Measurements from ENCODE around the gene SPATA24. TPM values are rescaled to one million over a fixed set of nuclear protein-coding genes. Genes with fewer than 3 reads are reported as not detected.

SPATA24 gene
- 8.1 TPM for polyA plus RNA-seq (2012; ENCODE audit: insufficient read length, low read depth)

DNA sequence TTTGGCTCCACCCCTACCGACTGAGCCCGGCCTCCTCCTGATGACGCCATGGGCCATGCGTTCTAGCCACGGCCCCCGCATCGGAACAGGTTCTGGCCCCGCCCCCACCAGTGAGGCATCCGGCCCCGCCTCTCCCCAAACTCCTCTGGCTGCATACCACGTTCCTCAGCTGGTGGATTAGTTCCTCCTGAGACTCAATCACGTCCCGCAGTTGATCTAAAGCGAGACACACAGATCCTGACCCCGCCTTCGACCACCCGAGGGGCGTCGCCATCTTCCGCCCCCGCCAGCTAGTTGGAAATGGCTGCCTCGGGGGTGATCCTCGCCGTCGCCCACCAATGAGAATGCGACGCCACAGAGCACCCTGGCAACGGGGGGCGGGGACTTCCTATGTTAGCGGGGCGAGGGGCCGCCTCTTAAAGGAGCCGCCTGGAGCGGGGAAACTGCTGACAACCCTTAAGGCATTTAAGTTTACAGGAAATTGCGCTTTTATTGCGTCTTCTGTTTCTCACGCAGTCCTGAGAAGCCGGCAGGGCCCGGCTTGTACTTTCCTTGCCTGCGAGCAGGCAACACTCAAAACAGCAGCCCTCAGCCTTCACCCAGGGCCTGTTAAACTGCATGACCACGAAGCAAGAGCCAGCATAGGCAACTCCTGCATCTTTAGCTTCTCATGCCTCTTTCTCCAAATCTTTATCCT, at the start of gene SPATA24:
SPATA24 (minus strand) TSS at position 303 of the 697 bp plus-strand sequence; CDS start at position 274, 29 bp downstream.
- TF ChIP-seq TAF1 (IDR thresholded peaks at IDR 0.05; ENCODE audit: borderline replicate concordance, insufficient read depth, low read length) (peak; percentile 67; the same call in 1 of the 2 replicates), POLR2AphosphoS5 (IDR thresholded peaks at IDR 0.05; ENCODE audit: low read depth, low read length) (no peak)

DNA sequence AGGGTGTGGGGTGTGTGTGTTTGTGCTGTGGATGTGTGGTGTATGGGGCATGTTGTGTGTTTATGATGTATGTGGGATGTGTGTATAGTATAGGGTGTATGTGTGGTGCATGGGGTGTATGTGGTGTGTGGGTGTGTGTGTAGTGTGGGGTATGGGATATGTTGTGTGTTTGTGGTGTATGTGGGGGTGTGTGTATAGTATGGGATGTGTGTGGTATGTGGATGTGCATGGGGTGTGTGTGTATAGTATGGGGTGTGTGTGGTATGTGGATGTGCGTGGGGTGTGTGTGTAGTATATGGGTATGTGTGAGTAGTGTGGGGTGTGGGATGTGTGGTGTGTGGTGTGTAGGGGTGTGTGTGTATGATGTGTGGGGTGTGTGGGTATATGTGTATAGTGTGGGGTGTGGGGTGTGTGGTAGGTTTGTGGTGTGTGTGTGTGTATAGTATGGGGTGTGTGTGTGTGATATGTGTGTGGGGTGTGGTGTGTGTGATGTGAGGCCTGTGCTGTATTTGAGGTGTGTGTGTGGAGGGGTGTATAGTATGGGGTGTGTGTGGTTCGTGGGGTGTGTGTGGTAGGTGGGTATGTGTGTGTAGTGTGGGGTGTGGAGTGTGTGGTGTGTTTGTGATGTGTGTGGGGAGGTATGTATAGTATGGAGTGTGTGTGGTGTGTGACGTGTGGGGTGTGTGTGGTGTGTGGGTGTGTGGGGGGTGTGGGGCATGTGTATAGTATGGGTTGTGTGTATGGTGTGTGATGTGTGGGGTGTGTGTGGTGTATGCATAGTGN, 48.2 kb upstream of the SPATA24 start:
- TF ChIP-seq POLR2AphosphoS5 (IDR thresholded peaks at IDR 0.05; ENCODE audit: low read depth, low read length): no peak
- no peak for TF ChIP-seq SIN3A (IDR thresholded peaks at IDR 0.05; ENCODE audit: borderline replicate concordance, insufficient read depth, low read length)
- TF ChIP-seq TAF1 (IDR thresholded peaks at IDR 0.05; ENCODE audit: borderline replicate concordance, insufficient read depth, low read length): no peak
- no peak for TF ChIP-seq REST (IDR thresholded peaks at IDR 0.05; ENCODE audit: insufficient read depth in 1 of 2, low read depth in 2 of 2, low read length in 2 of 2)
- TF ChIP-seq FOXP2 (optimal IDR thresholded peaks at IDR 0.05; ENCODE audit: borderline replicate concordance, extremely low read depth, extremely low read length, insufficient read depth): no peak

GRCh38 chr5:139451176-139451575, 47.3 kb upstream of the SPATA24 start:
- TF ChIP-seq SIN3A (IDR thresholded peaks at IDR 0.05; ENCODE audit: borderline replicate concordance, insufficient read depth, low read length) (no peak), TAF1 (IDR thresholded peaks at IDR 0.05; ENCODE audit: borderline replicate concordance, insufficient read depth, low read length) (no peak), REST (IDR thresholded peaks at IDR 0.05; ENCODE audit: insufficient read depth in 1 of 2, low read depth in 2 of 2, low read length in 2 of 2) (no peak), FOXP2 (optimal IDR thresholded peaks at IDR 0.05; ENCODE audit: borderline replicate concordance, extremely low read depth, extremely low read length, insufficient read depth) (no peak), POLR2AphosphoS5 (IDR thresholded peaks at IDR 0.05; ENCODE audit: low read depth, low read length) (no peak)

- TF ChIP-seq SIN3A (IDR thresholded peaks at IDR 0.05; ENCODE audit: borderline replicate concordance, insufficient read depth, low read length) (no peak), FOXP2 (optimal IDR thresholded peaks at IDR 0.05; ENCODE audit: borderline replicate concordance, extremely low read depth, extremely low read length, insufficient read depth) (no peak), TAF1 (IDR thresholded peaks at IDR 0.05; ENCODE audit: borderline replicate concordance, insufficient read depth, low read length) (no peak), REST (IDR thresholded peaks at IDR 0.05; ENCODE audit: insufficient read depth in 1 of 2, low read depth in 2 of 2, low read length in 2 of 2) (no peak), POLR2AphosphoS5 (IDR thresholded peaks at IDR 0.05; ENCODE audit: low read depth, low read length) (no peak)
These were observed 43.3 kb upstream of the SPATA24 start for GRCh38 chr5:139446956-139447779.
